Measurements from ENCODE around the gene EFNA3. TPM values are rescaled to one million over a fixed set of nuclear protein-coding genes. Genes with fewer than 3 reads are reported as not detected.

The EFNA3 gene
- total and polyA plus RNA-seq, 2 experiments from 2014 or later, result 5.5 to 13.1 TPM

GRCh38 chr1:155037851-155038441 is 40.7 kb upstream of the EFNA3 start:
- Histone ChIP-seq H3K27me3 (no peaks in the 10 kb centered on the region), H2AFZ (no peak overlapping the region), H3K79me2 (no peaks in the 10 kb centered on the region), H3K4me1 (ENCODE audit: insufficient read depth) (peaks cover 5% of the 10 kb centered on the region), H3K36me3 (replicated peaks; ENCODE audit: insufficient read depth, low read depth) (no peaks in the 10 kb centered on the region), H3K4me3 (no peak overlapping the region), H3K9me3 (ENCODE audit: low read depth) (no peaks in the 10 kb centered on the region), H3K27ac (peak overlapping the region; percentile 27), H3K9me2 (replicated peaks; ENCODE audit: insufficient read depth) (no peaks in the 10 kb centered on the region), H4K20me1 (ENCODE audit: insufficient read depth, poor library complexity, severe bottlenecking) (no peaks in the 10 kb centered on the region), H3K4me2 (no peak overlapping the region)
- TF ChIP-seq CTCF (IDR thresholded peaks at IDR 0.05; ENCODE audit: poor library complexity), result no peak
- no peak for TF ChIP-seq EZH2 (IDR thresholded peaks at IDR 0.05; ENCODE audit: borderline replicate concordance)
- no peak for TF ChIP-seq EZH2phosphoT487 (IDR thresholded peaks at IDR 0.05; ENCODE audit: low read depth, severe bottlenecking, unreplicated experiment)
- 89% methylated on average over 6 of the region's 6 CpGs for WGBS (ENCODE audit: low lambda C conversion rate, missing lambda C conversion rate)
- no peak for DNase-seq (ENCODE audit: low spot score)

GRCh38 chr1:155038602-155039307 is 39.9 kb upstream of the EFNA3 start:
- no peaks in the 10 kb centered on the region for H3K9me3 ChIP-seq (ENCODE audit: low read depth)
- H3K4me3 ChIP-seq, result no peak overlapping the region
- peak; percentile 80 for DNase-seq (ENCODE audit: low spot score)
- TF ChIP-seq CTCF (IDR thresholded peaks at IDR 0.05; ENCODE audit: poor library complexity), result no peak
- H3K9me2 ChIP-seq (replicated peaks; ENCODE audit: insufficient read depth), result no peaks in the 10 kb centered on the region
- 41% methylated on average over 8 of the region's 8 CpGs for WGBS (ENCODE audit: low lambda C conversion rate, missing lambda C conversion rate)
- H3K27ac ChIP-seq, result peak overlapping the region; percentile 14
- no peak overlapping the region for H3K4me2 ChIP-seq
- peaks cover 5% of the 10 kb centered on the region for H3K4me1 ChIP-seq (ENCODE audit: insufficient read depth)
- H2AFZ ChIP-seq, result no peak overlapping the region
- no peaks in the 10 kb centered on the region for H3K27me3 ChIP-seq
- no peaks in the 10 kb centered on the region for H3K79me2 ChIP-seq
- no peaks in the 10 kb centered on the region for H3K36me3 ChIP-seq (replicated peaks; ENCODE audit: insufficient read depth, low read depth)
- no peaks in the 10 kb centered on the region for H4K20me1 ChIP-seq (ENCODE audit: insufficient read depth, poor library complexity, severe bottlenecking)

GRCh38 chr1:155039308-155039669 is 39.3 kb upstream of the EFNA3 start:
- no peaks in the 10 kb centered on the region for H3K27me3 ChIP-seq
- TF ChIP-seq EZH2phosphoT487 (IDR thresholded peaks at IDR 0.05; ENCODE audit: low read depth, severe bottlenecking, unreplicated experiment) (no peak), EZH2 (IDR thresholded peaks at IDR 0.05; ENCODE audit: borderline replicate concordance) (no peak), CTCF (IDR thresholded peaks at IDR 0.05; ENCODE audit: poor library complexity) (no peak)
- WGBS (ENCODE audit: low lambda C conversion rate, missing lambda C conversion rate), result 78% methylated on average over 4 of the region's 4 CpGs
- no peak overlapping the region for H2AFZ ChIP-seq
- no peak overlapping the region for H3K27ac ChIP-seq
- no peak for DNase-seq (ENCODE audit: low spot score)
- no peaks in the 10 kb centered on the region for H3K79me2 ChIP-seq
- H3K36me3 ChIP-seq (replicated peaks; ENCODE audit: insufficient read depth, low read depth), result no peaks in the 10 kb centered on the region
- no peaks in the 10 kb centered on the region for H4K20me1 ChIP-seq (ENCODE audit: insufficient read depth, poor library complexity, severe bottlenecking)
- no peak overlapping the region for H3K4me2 ChIP-seq
- H3K9me3 ChIP-seq (ENCODE audit: low read depth), result no peaks in the 10 kb centered on the region
- no peak overlapping the region for H3K4me3 ChIP-seq
- H3K4me1 ChIP-seq (ENCODE audit: insufficient read depth), result peaks cover 5% of the 10 kb centered on the region
- no peaks in the 10 kb centered on the region for H3K9me2 ChIP-seq (replicated peaks; ENCODE audit: insufficient read depth)
